Colon (tissue), 2 donors: ENCODE data around the gene CPT1C.
"Not testable (repeated sequence)": the region's sequence is repeated elsewhere in the genome, so short reads cannot be mapped to it uniquely, and the experiment has no call there.

Experiments
- FAIRE-seq: peaks from 2 replicates; lab custom pipeline; 2012; peaks lifted over from hg19 to GRCh38; lab: Jason Lieb, UNC
- donor health status: control.
- donor health status: control.

Gene CPT1C

DNA sequence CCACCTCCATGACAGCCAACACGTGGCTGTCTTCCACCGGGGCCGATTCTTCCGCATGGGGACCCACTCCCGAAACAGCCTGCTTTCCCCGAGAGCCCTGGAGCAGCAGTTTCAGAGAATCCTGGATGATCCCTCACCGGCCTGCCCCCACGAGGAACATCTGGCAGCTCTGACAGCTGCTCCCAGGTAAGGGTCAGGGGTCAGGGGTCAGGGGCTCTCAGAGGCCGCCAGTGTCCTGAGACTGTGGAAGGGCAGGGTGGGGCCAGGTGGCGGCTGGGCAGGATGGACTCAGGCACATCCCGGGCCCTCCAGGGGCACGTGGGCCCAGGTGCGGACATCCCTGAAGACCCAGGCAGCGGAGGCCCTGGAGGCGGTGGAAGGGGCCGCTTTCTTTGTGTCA is 15.0 kb downstream of the CPT1C start:
- FAIRE-seq: no peak

DNA sequence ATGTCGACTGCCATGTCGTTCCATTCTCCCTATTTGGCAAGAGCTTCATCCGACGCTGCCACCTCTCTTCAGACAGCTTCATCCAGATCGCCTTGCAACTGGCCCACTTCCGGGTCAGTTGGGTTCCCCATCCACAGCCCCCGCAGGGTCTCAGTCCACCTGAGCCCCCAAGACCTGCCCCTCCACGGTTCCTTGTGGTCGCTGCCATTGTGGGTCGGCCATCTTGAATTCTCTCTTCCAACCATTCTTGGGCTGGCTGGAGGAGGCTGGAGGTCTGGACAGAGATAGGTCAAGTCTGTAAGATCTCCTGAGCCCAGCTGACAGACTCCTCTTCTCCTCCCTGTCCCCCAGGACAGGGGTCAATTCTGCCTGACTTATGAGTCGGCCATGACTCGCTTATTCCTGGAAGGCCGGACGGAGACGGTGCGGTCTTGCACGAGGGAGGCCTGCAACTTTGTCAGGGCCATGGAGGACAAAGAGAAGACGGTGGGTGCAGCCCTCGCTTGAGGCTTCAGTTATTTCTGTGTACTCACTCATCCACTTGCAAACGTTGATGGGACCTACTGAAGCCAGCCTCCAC is 19.5 kb downstream of the CPT1C start:
- FAIRE-seq: no peak

DNA sequence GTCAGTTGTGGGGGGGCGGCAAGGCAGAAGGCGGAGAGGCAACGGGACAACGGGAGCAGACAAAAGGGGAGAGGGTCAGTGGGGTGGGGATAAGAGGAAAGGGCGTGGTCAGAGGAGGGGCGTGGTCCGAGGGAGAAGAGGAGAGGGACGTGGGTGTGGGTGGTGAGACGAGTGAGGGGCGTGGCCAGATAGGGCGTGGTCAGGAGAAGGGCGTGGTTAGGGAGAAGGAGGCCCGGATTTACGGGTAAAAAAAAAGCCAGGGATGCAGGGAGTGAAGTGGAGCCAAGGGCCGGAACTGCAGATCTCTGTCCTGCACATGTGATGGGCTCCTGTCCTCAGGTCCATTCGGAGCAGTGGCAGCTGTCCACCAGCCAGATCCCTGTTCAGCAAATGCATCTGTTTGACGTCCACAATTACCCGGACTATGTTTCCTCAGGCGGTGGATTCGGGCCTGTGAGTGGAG is 21.5 kb downstream of the CPT1C start:
- FAIRE-seq: no peak

DNA sequence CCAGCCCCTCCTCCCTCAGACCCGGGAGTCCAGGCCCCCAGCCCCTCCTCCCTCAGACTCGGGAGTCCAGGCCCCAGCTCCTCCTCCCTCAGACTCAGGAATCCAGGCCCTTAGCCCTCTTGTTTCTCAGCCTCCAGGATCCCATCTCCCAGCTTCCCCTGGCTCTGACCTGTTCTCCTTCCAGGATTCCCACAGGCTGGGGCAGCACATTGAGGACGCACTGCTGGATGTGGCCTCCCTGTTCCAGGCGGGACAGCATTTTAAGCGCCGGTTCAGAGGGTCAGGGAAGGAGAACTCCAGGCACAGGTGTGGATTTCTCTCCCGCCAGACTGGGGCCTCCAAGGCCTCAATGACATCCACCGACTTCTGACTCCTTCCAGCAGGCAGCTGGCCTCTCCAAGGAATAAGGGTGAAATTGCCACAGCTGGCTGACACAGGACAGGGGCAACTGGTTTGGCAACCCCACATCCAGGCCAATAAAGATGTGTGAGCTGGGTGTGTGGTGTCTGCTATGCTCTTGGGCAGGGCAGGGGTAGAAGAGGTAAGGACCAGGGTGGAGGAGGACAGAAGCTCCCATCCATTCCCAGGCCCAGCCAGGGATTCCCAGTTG is 22.4 kb downstream of the CPT1C start:
- no peak for FAIRE-seq

DNA sequence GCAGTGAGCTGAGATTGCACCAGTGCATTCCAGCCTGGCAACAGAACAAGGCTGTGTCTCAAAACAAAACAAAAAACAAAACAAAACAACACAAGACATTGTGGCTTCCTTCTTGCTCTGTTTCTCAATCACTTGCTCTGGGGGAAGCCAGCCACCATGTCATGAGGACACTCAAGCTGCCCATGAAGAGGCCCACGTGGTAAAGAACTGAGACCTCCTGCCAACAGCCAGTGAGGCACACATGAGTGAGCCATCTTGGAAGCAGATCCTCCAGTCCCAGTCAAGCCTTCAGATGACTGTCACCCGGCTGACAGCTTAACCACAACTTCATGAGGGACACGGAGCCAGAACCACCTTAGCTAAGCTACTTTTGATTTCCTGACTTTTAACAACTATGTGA is 25.2 kb downstream of the CPT1C start:
- FAIRE-seq: no peak

DNA sequence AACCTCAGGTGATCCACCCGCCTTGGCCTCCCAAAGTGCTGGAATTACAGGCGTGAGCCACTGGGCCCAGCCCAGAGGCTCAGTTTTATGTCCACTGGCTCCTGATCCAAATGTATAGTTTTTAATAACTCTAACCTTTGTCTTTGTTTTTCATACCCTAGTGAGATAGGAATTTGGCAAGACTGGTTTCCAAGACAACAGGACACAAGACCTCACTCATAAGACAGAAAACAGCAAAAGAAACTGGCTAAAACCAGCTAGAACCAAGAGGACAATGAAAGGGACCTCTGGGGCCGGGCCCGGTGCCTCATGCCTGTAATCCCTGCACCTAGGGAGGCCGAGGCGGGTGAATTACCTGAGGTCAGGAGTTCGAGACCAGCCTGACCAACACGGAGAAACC is 27.6 kb downstream of the CPT1C start:
- no peak for FAIRE-seq

DNA sequence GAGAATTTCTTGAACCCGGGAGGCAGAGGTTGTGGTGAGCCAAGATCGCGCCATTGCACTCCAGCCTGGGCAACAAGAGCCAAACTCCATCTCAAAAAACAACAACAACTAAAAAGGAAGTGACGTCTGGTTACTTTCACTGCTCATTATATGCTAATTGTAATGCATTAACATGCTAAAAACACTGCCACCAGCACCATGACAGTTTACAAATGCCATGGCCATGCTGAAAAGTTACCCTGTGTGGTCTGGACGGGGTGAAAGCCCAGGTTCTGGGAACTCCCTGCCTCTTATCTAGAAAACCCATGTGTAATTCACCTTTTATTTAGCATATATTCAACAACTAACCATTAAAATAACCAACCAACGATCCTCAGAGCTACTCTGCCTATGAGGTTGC is 28.1 kb downstream of the CPT1C start:
- no peak for FAIRE-seq

DNA sequence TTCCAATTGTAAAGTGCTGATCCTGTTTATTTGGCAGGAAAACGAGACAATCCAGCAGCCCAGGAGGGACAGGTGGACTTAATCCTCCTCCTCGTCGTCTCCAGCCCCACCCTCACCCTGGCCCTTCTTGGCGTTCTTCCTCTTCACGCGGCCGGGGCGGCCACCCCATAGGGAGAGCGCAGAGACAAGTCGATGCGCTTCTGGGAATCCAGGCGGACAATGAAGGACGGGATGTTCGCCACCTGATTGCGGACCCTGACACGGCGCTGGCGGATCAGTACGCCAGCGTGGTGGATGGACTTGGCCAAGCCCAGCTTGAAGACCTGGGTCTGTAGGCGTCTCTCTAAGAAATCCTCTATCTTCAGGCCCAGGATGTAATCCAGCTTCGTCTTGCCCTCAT is 28.5 kb downstream of the CPT1C start:
- not testable (repeated sequence) for FAIRE-seq

DNA sequence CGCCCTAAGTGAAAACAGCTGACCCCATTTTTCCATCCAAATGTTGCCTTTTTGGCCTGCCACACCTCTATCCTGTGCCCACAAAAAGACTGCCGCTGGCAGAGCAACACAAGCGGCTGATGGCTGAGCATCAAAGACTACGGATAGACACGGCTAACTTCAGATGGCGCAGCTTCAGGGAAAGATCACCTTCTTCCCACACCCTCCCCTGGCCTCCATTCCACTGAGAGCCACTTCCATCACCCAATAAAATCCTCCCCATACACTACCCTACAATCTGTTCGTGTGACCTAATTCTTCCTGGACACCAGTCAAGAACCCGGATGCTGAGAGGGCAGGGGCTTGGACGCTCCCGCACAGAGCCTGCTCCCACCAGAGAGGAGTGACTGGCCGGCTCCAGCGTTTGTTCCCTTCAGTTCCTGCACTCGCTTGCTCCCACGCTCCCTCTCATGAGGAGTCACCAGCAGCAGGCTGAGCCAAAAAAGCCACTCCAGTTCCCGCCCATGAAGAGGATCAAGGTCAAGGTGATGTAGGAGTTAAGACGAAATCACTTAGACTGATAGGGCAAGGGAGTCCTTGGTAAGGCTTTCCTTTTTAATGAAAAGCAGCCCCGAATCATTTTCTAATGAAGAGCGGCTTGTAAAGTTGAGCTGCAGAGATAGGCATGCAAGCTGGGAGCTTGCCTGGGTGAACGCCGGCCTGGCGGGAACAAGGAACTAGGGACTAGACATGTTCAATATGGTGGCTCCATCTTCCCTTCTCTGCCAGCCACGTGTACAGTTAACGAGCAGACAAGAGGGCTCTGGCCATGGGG is 36.5 kb downstream of the CPT1C start:
- FAIRE-seq: no peak

DNA sequence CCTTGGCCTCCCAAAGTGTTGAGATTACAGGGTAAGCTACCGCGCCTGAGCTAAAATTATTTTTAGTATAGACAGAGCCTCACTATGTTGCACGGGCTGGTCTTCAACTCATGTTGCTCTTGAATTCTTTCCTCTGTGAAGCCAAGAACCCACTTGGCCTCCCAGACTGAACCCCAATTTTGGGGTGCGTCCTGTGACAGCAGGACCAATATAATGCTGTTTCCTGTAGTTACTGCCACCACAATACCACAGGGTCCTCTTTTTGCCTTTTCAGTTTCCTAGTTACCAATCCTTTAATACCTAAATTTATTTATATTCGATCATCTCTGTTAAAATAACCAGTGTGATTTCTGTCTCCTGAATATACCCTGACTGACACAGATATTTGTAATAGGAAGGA is 39.2 kb downstream of the CPT1C start:
- FAIRE-seq: no peak

DNA sequence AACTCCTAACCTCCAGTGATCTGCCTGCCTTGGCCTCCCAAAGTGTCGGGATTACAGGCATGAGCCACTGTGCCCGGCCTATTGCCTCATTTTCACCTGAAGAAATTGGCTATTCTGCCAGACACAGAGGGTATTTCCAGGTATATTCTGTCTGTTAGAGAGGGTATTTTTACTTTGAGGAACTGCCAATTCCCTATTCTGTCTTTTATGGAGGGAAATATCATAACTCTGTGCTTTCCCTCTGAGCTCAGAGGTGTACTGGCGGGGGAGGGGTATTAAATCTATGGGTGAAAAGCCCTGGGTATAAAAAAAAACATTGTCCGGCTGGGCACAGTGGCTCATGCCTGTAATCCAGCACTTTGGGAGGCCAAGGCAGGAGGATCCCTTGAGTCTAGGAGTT is 47.4 kb downstream of the CPT1C start:
- FAIRE-seq: no peak

DNA sequence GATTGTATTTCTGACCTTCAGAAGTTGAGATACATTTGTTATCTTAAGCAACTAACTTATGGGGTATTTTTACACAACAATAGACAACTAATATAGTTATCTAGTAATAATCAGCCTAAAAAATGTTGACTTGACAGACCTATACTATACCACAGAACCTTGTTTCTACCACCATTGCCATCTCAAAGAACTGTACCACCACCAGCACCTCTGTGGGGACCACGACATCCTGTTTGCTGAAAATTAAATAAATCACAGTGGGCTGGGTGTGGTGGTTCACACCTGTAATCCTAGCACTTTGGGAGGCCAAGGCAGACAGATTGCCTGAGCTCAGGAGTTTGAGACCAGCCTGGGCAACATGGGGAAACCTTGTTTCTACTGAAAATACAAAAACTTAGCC is 48.2 kb downstream of the CPT1C start:
- FAIRE-seq: no peak

DNA sequence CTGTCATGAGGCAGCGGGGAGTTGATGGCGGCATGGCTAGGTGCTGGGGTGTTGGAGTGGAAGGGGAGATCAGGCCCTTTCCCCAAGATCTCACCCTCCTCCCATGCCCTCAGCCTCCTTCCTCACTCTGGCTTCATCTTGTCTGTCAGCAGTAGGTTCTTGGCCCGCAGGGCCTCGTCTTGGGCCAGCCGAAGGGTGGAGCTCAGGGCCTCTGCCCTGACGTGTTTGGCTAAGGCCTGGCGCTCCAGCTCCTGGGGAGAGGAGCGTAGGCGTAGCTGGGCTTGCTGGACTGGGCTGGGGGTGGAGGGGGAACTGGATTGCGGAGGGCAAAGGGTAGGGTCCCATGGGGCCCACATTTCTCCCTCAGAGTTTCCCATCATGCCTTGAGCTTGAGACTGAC is 49.0 kb downstream of the CPT1C start:
- FAIRE-seq: no peak

DNA sequence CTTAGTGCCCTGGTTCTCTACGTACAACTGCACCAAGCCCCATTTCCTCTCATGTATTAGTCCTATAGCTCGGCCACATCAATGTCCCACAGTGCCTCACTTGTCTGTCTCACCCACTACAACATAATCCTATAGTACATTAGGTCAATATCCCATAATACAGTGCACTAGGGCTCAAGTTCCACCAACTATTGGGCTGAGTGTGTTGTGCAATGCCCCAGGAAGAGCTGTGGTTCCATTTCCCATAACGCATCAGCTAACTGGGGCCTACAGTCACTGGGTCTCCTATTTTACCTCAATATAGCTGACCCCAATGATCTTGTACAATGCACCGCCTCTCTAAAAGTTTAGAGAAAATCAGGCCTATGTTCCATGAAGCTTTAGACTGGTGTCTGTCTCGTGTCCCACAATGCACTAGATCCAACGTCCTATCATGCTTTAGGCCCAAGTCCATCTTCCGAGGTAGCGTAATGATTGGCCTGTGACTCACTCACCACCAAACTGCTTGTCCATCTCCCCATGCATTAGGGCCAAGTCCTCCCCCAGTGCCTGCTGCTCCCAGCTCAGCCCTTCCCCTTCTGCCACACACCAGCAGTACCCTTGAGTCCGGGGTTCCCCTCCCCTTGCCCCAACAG is 50.4 kb downstream of the CPT1C start:
- FAIRE-seq: no peak

DNA sequence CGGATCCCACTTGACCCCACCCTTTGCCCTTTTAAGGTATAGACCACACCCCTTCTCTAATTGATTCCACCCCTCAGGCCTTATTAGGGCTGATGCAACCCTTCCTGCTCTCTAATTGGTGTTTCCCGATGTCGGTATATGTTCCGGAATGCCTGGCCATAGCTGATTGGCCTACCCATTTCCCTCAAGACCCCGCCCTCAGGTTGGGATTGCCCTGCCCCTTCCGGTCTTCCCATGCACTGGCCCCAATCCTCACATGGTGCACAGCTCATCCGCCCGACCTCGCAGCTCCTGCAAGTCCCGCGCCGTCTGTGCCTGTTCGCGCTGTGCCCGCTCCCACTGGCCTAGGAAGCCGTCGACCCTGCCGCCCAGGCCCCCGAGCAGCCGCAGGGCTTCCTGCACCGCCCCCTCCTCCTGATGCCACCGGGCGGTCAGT is 54.0 kb downstream of the CPT1C start:
- FAIRE-seq: no peak

DNA sequence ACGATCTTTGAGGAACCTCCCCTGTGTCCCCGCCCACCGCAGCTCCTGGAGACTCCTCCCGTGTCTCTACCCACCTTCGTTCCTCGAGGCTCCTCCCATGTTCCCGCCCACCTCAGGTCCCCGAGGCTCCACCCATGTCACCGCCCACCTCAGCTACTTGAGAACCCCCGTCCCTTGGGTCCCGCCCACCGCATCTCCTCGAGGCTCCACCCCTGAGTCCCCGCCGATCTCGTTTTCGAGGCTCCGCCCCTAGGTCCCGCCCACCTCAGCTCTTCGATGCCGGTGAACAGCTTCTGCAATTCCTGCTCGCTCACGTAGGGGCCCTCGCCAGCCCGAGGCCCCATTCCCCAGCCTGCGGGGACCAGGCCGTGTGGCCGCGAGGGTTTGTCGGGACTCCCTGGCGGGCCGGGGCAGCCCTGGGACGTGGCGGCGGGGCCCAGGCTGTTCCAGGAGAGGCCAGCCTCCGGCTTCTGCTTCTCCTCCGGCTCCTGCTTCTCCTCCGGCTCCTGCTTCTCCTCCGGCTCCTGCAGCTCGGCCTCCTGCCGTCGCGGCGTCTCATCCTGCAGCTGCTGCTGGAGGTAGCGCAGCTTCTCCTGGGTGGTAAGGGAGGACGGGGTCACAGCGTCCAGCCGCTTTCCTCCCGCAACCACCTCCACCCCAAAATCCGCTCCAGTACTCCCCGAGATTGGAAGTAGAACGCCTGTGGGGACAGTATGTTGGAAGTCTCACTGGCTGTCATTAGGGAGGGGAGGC is 55.5 kb downstream of the CPT1C start:
- no peak for FAIRE-seq

DNA sequence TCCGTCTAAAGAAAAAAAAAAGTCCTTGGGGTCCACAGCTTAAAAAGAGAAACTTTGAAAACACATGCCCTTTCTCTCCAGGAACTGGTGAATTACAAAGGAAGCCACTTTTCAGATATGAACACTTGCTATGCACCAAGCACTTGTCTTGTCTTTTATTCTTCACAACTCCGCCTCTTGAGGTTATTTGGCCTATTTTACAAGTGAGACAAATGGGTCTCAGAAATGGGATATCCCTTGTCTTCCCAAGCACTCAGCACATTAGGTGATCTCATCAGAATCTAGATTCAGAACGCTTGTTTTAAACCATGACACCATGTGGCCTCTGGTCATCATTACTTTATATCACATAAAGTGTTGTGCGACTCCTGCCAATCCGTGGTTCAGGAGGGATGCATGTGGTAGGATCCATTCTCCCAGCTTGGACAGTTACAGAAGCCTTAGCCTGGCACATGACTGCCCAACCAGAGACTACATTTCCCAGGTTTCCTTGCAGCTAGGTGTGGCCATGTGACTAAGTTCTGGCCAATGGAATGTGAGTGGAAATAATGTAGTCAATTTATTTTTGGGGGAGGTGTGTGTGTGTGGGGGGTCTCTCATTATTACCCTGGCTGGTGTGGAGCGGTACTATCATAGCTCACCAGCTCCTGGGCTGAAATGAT is 58.3 kb downstream of the CPT1C start:
- FAIRE-seq: no peak

DNA sequence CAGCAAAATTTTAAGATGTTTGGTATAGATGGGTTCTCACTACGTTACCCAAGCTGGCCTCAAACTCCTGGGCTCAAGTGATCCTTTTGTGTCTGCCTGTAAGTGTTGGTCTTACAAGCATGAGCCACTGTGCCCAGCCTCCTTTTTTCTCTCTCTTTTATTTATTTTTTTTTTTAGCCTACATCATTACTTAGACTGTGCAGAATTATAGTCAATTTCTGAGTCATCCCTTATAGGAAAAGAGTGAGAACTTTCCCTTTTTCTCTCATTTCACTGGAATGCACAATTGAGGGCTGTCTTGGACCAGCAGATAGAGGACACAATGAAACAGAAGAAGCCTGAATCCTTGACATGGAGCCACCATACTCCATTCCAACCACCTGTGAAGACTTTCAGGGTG is 58.9 kb downstream of the CPT1C start:
- no peak for FAIRE-seq

DNA sequence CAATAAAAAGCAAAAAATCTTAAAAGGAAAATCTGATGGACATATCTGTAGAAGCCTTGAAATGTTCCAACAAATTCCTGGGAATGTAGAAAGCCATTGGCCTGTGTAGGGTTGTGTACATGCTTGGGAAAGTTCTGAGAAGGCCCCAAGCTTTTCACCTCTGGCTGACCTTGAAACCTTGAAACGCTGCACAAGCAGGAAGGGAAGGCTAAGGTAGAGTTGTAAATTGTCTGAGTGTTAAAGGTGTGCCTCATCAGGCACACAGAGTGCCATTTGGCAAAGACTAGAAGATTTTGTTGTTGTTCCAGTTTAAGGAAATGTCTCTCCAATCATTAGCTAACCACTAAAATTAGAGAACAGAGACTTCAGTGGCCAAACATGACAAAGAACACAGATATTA is 61.8 kb downstream of the CPT1C start:
- no peak for FAIRE-seq

DNA sequence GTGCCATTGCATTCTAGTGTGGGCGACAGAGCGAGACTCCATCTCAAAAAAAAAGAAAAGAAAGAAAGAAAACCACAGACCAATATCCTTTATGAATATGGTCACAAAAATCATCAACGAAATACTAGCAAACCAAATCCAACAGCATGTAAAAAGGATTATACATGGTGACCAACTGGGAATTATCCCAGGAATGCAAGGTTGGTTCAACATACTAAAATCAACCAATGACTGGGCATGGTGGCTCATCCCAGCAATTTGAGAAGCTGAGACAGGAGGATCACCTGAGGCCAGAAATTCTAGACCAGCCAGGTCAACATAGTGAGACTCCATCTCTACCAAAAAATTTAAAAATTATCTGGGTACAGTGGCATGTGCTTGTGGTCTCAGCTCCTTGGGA is 65.0 kb downstream of the CPT1C start:
- no peak for FAIRE-seq

DNA sequence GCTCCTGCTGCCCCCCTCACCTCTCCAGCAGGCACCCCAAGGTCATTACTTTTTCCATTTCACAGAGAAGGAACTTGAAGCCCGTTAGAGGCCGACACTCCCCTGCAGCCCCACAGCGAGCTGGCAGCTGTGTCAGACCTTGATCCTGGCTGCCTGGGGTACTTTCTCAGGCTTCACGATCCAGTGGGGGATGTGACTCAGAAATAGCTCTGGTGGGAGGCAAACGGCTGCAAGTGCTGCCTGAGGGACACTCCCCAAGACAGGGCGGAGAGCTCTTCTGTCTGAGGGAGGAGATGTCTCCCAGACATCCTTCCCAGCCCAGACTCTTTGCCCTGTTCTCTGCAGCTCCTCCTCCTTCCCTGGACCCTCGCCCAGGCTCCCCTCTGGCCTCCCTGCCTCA is 67.4 kb downstream of the CPT1C start:
- FAIRE-seq: no peak

DNA sequence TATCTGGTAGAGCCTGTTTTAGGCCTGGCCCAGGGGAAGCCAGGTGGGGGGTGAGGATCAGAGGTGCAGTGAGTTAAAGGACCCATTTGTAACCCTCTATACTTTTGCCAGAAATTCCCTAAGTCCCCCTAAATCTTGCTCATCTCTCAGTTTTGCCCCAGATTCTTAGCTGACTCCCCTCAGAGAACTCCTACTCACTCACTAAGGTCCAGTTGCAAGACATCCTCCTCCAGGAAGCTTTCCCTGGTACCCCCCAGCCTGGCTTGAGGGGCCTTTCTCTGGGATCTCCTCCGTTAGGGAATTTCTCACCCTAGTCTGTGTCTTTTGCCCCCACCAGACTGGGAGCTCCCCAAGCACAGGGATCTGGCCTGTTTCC is 70.3 kb downstream of the CPT1C start:
- FAIRE-seq: no peak
